Measurements from ENCODE around the gene C17orf67. TPM values are rescaled to one million over a fixed set of nuclear protein-coding genes. Genes with fewer than 3 reads are reported as not detected.

Gene C17orf67
- total and polyA plus RNA-seq, 2 of the 8 experiments (the other 6 are each of a cell fraction or from before 2014, with no cell fraction given) = 0.67 to 2.2 TPM

DNA sequence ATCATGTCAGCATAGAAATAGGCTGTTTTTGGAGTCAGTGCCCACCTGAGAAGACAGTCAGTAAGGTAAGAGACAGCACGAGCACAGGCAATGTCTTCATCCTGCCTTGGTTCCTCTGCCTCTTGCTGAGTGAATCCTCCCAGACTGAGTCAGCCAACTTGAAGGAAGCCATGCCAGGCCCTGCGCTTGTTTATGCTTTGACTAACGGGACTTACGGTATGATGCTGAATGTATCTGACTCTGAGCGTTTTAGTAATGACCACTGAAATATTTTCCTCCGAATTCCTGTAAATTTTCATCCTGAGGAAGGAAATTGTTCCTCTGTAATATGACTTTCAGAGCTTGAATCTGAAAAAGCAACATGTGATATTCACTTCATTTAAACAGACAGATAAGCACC lies 18.0 kb downstream of the C17orf67 start:
- H3K9ac ChIP-seq (replicated peaks in 1 of 4; ENCODE audit: extremely low read depth in 1 of 4, low read depth in 3 of 4, low read length in 3 of 4) = no peak overlapping the region
- no peak overlapping the region for H3K56ac ChIP-seq (replicated peaks; ENCODE audit: insufficient read length, low read depth, low read length)
- no peak overlapping the region for H3K18ac ChIP-seq (ENCODE audit: extremely low read depth, low read length)
- no peak overlapping the region for H2AFZ ChIP-seq (ENCODE audit: low read length)
- H2BK120ac ChIP-seq (replicated peaks; ENCODE audit: low read depth, low read length) = no peak overlapping the region
- no peaks in the 10 kb centered on the region for H4K20me1 ChIP-seq (replicated peaks in 1 of 2; ENCODE audit: control insufficient read depth in 1 of 2, insufficient read depth in 2 of 2, low read length in 2 of 2)
- no peak for DNase-seq (ENCODE audit: low read depth in 1 of 2, low spot score in 2 of 2)
- no peak overlapping the region for H2BK20ac ChIP-seq (ENCODE audit: low read length)
- H3K23ac ChIP-seq (ENCODE audit: insufficient read length) = no peak overlapping the region
- H3K4ac ChIP-seq (replicated peaks; ENCODE audit: insufficient read length, low read depth, low read length) = no peak overlapping the region
- no peak overlapping the region for H2AK5ac ChIP-seq (ENCODE audit: low read depth, low read length)
- no peak overlapping the region for H3K14ac ChIP-seq (ENCODE audit: insufficient read length)
- no peak overlapping the region for H3K4me2 ChIP-seq (ENCODE audit: insufficient read depth in 1 of 2, low read depth in 2 of 2, low read length in 2 of 2)
- 90% methylated on average over 6 of the region's 6 CpGs; no CpG with 5 or more reads in 1 of the 2 experiments for WGBS, 2 experiments (ENCODE audit: extremely low coverage in 1 of 2, insufficient coverage in 1 of 2, insufficient read length in 1 of 2, insufficient replicate concordance in 2 of 2, low coverage in 1 of 2, low lambda C conversion rate in 2 of 2, missing lambda C conversion rate in 1 of 2)
- no peak overlapping the region for H3K4me3 ChIP-seq (ENCODE audit: extremely low read depth in 1 of 4, insufficient read depth in 2 of 4, low read depth in 3 of 4, low read length in 4 of 4)
- H3K9me3 ChIP-seq (ENCODE audit: insufficient read depth in 2 of 2, low read depth in 1 of 2, low read length in 1 of 2) = no peaks in the 10 kb centered on the region
- H3K27me3 ChIP-seq (replicated peaks in 1 of 4; ENCODE audit: control insufficient read depth in 3 of 4, extremely low read depth in 1 of 4, insufficient read depth in 3 of 4, low read length in 3 of 4) = no peaks in the 10 kb centered on the region
- no peak overlapping the region for H2BK12ac ChIP-seq (ENCODE audit: low read depth, low read length)
- H2BK5ac ChIP-seq (ENCODE audit: low read depth, low read length) = no peak overlapping the region
- H3K79me1 ChIP-seq (ENCODE audit: low read depth, low read length) = no peaks in the 10 kb centered on the region
- H4K5ac ChIP-seq (ENCODE audit: insufficient read length, low read depth, low read length) = no peak overlapping the region
- CTCF ChIA-PET (ENCODE audit: partially characterized antibody) = interaction anchor here (1.0 to 1.1 kb wide), 2 partner anchors 15 to 24 kb away, joined by 3 to 4 read pairs; no protein-coding TSS in a partner anchor
- no peaks in the 10 kb centered on the region for H3K36me3 ChIP-seq (ENCODE audit: control insufficient read depth in 2 of 4, insufficient read depth in 4 of 4, low read length in 3 of 4)
- no peak overlapping the region for H4K91ac ChIP-seq (replicated peaks; ENCODE audit: insufficient read length, low read length)
- no peak overlapping the region for H2BK15ac ChIP-seq (ENCODE audit: low read length)
- no peaks in the 10 kb centered on the region for H3K79me2 ChIP-seq (ENCODE audit: control insufficient read depth in 1 of 2, insufficient read depth in 2 of 2, low read length in 2 of 2)
- FAIRE-seq = no peak
- no peaks in the 10 kb centered on the region for H3K23me2 ChIP-seq (ENCODE audit: low read depth, low read length)
- H3K27ac ChIP-seq (ENCODE audit: low read depth, low read length) = no peak overlapping the region
- no peak overlapping the region for H4K8ac ChIP-seq (ENCODE audit: extremely low read depth, insufficient read depth, low read length)
- POLR2A ChIA-PET (ENCODE audit: partially characterized antibody) = no interaction called here
- no peaks in the 10 kb centered on the region for H3K4me1 ChIP-seq (replicated peaks in 1 of 4; ENCODE audit: control insufficient read depth in 3 of 4, insufficient read depth in 4 of 4, low read length in 3 of 4)
- no peak for TF ChIP-seq TCF12 (IDR thresholded peaks at IDR 0.05; ENCODE audit: low read depth, low read length)
- no peak for TF ChIP-seq HDAC6 (IDR thresholded peaks at IDR 0.05; ENCODE audit: low read depth, low read length)
- no peak for TF ChIP-seq TAF1 (IDR thresholded peaks at IDR 0.05; ENCODE audit: low read depth, low read length)
- TF ChIP-seq GTF2F1 (IDR thresholded peaks at IDR 0.05; ENCODE audit: borderline replicate concordance, low read depth, low read length) = no peak
- TF ChIP-seq SAP30 (IDR thresholded peaks at IDR 0.05; ENCODE audit: insufficient read depth, insufficient replicate concordance, low read length) = no peak
- TF ChIP-seq BCL11A (IDR thresholded peaks at IDR 0.05; ENCODE audit: low read depth in 2 of 2, low read length in 2 of 2) = no peak
- TF ChIP-seq GABPA (IDR thresholded peaks at IDR 0.05; ENCODE audit: borderline replicate concordance, insufficient read depth, low read length) = no peak
- no peak for TF ChIP-seq SP4 (IDR thresholded peaks at IDR 0.05; ENCODE audit: low read length)
- TF ChIP-seq, protein P1, sequence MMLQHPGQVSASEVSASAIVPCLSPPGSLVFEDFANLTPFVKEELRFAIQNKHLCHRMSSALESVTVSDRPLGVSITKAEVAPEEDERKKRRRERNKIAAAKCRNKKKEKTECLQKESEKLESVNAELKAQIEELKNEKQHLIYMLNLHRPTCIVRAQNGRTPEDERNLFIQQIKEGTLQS (IDR thresholded peaks at IDR 0.05; ENCODE audit: insufficient read depth, low read depth, low read length) = no peak
- TF ChIP-seq KDM1A (IDR thresholded peaks at IDR 0.05; ENCODE audit: borderline replicate concordance, low read length) = no peak
- TF ChIP-seq, protein P2, sequence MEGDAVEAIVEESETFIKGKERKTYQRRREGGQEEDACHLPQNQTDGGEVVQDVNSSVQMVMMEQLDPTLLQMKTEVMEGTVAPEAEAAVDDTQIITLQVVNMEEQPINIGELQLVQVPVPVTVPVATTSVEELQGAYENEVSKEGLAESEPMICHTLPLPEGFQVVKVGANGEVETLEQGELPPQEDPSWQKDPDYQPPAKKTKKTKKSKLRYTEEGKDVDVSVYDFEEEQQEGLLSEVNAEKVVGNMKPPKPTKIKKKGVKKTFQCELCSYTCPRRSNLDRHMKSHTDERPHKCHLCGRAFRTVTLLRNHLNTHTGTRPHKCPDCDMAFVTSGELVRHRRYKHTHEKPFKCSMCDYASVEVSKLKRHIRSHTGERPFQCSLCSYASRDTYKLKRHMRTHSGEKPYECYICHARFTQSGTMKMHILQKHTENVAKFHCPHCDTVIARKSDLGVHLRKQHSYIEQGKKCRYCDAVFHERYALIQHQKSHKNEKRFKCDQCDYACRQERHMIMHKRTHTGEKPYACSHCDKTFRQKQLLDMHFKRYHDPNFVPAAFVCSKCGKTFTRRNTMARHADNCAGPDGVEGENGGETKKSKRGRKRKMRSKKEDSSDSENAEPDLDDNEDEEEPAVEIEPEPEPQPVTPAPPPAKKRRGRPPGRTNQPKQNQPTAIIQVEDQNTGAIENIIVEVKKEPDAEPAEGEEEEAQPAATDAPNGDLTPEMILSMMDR (IDR thresholded peaks at IDR 0.05; ENCODE audit: control extremely low read depth in 1 of 3, insufficient read depth in 1 of 3, low read depth in 1 of 3, low read length in 3 of 3) = no peak
- no peak for TF ChIP-seq JUN (IDR thresholded peaks at IDR 0.05; ENCODE audit: low read depth, low read length)

All from H1 (cell line).